Calu3 (cell line): ENCODE data around the gene RPA3. TPM values are rescaled to one million over a fixed set of nuclear protein-coding genes. Genes with fewer than 3 reads are reported as not detected.

Source experiments
- BruUV-seq: library from RNA; stranded (reverse); fragments of 400-500 nt; replicated peaks from 2 replicates; lab custom pipeline; 2021; lab: Mats Ljungman, UMichigan
- CTCF ChIA-PET: fragments of 300-600 bp; sonication (Branson Sonifier 250); formaldehyde crosslinking; loops from one replicate; lab custom pipeline; 2022; ENCODE audit warnings: antibody characterized with exemption; lab: Charles Lee
- DNase-seq: peaks from one replicate; pipeline ENCODE4 v3.0.0; 2022
- H3K27ac Mint-ChIP-seq: one replicate; pipeline ENCODE4 v1.8.0; 2022; ENCODE audit warnings: mixed read lengths; ENCODE audit not compliant: unreplicated experiment
- H3K27me3 Mint-ChIP-seq: one replicate; pipeline ENCODE4 v1.8.0; 2022; ENCODE audit warnings: mixed read lengths; ENCODE audit not compliant: unreplicated experiment
- H3K36me3 Mint-ChIP-seq: one replicate; pipeline ENCODE4 v1.8.0; 2022; ENCODE audit warnings: mild to moderate bottlenecking, moderate library complexity, mixed read lengths; ENCODE audit not compliant: insufficient read depth, unreplicated experiment
- H3K4me1 Mint-ChIP-seq: one replicate; pipeline ENCODE4 v1.8.0; 2022; ENCODE audit warnings: mild to moderate bottlenecking, low read depth, mixed read lengths; ENCODE audit not compliant: unreplicated experiment
- H3K4me3 Mint-ChIP-seq: one replicate; pipeline ENCODE4 v1.8.0; 2022; ENCODE audit warnings: mild to moderate bottlenecking, low read depth, moderate library complexity, mixed read lengths; ENCODE audit not compliant: unreplicated experiment
- H3K9me3 Mint-ChIP-seq: one replicate; pipeline ENCODE4 v1.8.0; 2022; ENCODE audit warnings: low read depth, mixed read lengths; ENCODE audit not compliant: unreplicated experiment
- intact Hi-C: fragments of 100-400 bp; cut with micrococcal nuclease; formaldehyde crosslinking; loops from one replicate; pipeline ENCODE4 v1.10.0; 2022; ENCODE audit not compliant: unreplicated experiment
- total RNA-seq: library from RNA; stranded (reverse); gene quantifications from 2 replicates; pipeline ENCODE4 v1.2.3, GENCODE V29; 2022
- TF ChIP-seq, protein P1 (sequence below): fragments of 200-600 bp; IDR thresholded peaks from one replicate; pipeline ENCODE4 v1.8.0; 2022; ENCODE audit warnings: antibody characterized with exemption; ENCODE audit not compliant: unreplicated experiment

The RPA3 gene
- total RNA-seq, 1 experiment from 2014 or later: 143 TPM

DNA sequence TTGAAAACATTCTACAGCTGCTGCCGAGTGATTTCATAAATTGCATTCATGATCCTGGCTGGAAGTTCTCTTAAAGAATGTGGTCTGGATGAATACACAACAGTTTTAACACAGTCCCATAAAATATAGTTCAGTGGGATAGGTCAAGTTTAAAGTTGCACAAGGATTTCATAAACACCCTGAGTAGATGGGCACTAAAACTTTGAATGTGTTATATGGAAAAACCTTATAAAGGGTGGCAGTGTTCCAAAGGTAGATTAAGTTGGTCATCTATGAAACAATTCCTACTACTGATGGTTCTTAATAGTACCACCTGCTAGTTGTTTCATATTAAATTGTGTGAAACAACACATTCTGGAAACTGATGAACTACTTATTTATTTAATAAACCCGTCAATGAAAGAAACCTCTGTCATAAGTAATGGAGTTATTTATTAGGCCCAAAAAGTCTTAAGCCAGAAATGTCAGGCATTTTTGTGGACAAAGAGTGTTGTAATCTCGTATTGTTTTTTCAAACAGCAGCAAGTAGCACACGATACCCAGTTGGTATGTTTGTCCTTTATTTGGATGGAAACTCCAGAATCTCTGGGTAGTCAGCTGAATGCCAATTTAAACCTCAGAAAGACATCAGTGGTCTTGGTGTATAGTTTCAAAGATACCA is 14.3 kb upstream of the RPA3 start:
- Mint-ChIP-seq H3K4me3 (no peak overlapping the region), H3K4me1 (peaks cover 26% of the 10 kb centered on the region), H3K36me3 (no peaks in the 10 kb centered on the region), H3K27me3 (no peaks in the 10 kb centered on the region), H3K27ac (no peak overlapping the region), H3K9me3 (no peaks in the 10 kb centered on the region)
- CTCF ChIA-PET: interaction anchor here (1.3 kb wide), 1 partner anchor 14 kb away, joined by 4 read pairs; no protein-coding TSS in a partner anchor
- no peak for DNase-seq
- TF ChIP-seq, protein P1, sequence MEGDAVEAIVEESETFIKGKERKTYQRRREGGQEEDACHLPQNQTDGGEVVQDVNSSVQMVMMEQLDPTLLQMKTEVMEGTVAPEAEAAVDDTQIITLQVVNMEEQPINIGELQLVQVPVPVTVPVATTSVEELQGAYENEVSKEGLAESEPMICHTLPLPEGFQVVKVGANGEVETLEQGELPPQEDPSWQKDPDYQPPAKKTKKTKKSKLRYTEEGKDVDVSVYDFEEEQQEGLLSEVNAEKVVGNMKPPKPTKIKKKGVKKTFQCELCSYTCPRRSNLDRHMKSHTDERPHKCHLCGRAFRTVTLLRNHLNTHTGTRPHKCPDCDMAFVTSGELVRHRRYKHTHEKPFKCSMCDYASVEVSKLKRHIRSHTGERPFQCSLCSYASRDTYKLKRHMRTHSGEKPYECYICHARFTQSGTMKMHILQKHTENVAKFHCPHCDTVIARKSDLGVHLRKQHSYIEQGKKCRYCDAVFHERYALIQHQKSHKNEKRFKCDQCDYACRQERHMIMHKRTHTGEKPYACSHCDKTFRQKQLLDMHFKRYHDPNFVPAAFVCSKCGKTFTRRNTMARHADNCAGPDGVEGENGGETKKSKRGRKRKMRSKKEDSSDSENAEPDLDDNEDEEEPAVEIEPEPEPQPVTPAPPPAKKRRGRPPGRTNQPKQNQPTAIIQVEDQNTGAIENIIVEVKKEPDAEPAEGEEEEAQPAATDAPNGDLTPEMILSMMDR: no peak
- BruUV-seq: no TSS peak
- intact Hi-C loops: loop anchor here (5.0 kb wide), 1 partner anchor 35 kb away; no protein-coding TSS in a partner anchor

DNA sequence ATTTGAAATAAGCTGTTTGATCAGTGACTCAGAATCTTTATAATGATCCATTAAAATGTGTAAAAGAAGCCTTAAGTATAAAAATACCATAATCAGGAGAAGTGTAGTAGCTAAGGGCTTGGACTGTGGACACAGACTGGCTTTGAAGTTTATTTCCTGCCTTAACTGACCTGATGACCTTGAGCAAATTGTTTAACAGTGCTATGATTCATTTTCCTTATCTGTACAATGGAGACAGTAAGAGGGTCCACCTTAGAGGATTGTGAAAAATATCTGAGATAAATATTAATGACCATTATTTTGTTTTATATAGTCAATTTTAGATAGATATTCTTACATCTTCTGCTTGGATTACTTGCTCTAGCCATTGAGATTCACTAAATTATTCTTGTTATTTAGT is 13.3 kb upstream of the RPA3 start:
- Mint-ChIP-seq H3K27me3 (no peaks in the 10 kb centered on the region), H3K4me3 (no peak overlapping the region), H3K36me3 (no peaks in the 10 kb centered on the region), H3K9me3 (no peaks in the 10 kb centered on the region), H3K27ac (no peak overlapping the region), H3K4me1 (peaks cover 26% of the 10 kb centered on the region)
- DNase-seq: no peak
- TF ChIP-seq, protein P1: no peak
- intact Hi-C loops: loop anchor here (5.0 kb wide), 1 partner anchor 34 kb away; no protein-coding TSS in a partner anchor
- CTCF ChIA-PET: interaction anchor here (0.6 to 1.3 kb wide), 7 partner anchors 8 to 601 kb away, joined by 3 to 9 read pairs (median 4); no protein-coding TSS in a partner anchor
- BruUV-seq: no TSS peak

DNA sequence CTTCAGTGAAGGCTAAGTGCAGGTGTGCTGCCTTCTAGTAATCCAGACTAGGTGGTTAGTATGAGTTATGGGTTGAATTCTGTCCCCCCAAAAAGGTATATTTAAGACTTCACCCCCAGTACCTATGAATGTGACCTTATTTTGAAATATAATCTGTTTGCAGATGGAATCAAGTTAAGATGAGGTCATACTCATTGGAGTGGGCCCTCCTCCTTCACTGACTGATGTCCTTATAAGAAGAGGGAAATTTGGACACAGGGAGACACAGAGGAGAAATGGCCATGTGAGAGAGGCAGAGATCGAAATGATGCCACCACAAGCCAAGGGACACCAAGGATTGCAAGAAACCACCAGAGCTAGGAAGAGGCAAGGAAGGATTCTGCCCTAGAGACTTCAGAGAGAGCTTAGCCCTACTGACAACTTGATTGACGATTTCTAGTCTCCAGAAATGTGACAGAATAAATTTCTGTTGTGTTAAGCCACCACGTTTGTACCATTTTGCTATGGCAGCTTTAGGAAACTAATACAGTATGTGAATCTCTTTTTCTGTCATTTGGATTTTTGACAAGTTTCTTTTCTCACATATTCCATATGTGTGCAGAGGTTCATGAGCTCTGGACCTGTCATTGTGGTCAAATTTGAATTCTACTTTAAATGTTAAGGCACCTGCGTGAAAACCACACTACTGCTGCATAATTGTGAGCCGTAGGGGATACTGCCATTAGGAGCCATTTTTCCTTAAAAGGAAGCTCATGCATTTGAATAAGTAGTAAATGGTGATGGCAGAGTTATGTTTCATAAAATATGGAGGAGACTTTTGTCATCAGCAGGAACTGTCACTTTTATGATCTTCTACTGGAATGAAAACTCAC is 2.6 kb upstream of the RPA3 start:
- no peaks in the 10 kb centered on the region for H3K27me3 Mint-ChIP-seq
- H3K9me3 Mint-ChIP-seq: peaks cover 3% of the 10 kb centered on the region
- no peak overlapping the region for H3K4me3 Mint-ChIP-seq
- peaks cover 20% of the 10 kb centered on the region for H3K4me1 Mint-ChIP-seq
- BruUV-seq: no TSS peak
- intact Hi-C loops: no loop called here
- TF ChIP-seq, protein P1: no peak
- CTCF ChIA-PET: no interaction called here
- H3K36me3 Mint-ChIP-seq: peaks cover 6% of the 10 kb centered on the region
- DNase-seq: no peak
- H3K27ac Mint-ChIP-seq: no peak overlapping the region

DNA sequence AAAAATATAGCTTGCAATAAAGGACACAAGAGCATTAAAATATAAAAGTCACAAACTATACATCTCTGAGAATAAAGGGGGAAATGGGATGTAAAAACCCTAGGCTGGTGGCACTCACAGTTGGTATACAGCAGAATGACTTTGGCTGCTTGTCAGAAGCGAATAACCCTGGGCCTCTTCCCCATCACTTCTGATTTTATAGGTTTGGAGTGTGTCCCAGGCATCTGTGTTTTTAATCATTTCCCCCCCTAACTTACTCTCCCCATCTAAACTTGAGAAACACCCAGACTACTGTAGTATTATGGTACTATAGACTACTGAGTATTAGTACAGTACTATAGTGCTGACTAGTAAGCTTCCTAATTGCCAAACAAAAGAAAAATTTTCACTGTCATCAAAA is 1.8 kb upstream of the RPA3 start:
- no peak for DNase-seq
- no peaks in the 10 kb centered on the region for H3K27me3 Mint-ChIP-seq
- H3K4me3 Mint-ChIP-seq: no peak overlapping the region
- BruUV-seq: no TSS peak
- TF ChIP-seq, protein P1: no peak
- CTCF ChIA-PET: interaction anchor here (0.8 to 2.2 kb wide), 3 partner anchors 9 to 45 kb away, joined by 3 to 8 read pairs (median 3); no protein-coding TSS in a partner anchor
- no peaks in the 10 kb centered on the region for H3K9me3 Mint-ChIP-seq
- H3K27ac Mint-ChIP-seq: no peak overlapping the region
- peaks cover 20% of the 10 kb centered on the region for H3K4me1 Mint-ChIP-seq
- intact Hi-C loops: no loop called here
- H3K36me3 Mint-ChIP-seq: peaks cover 6% of the 10 kb centered on the region
